Measurements from ENCODE around the gene ZPLD1. TPM values are rescaled to one million over a fixed set of nuclear protein-coding genes. Genes with fewer than 3 reads are reported as not detected.

ZPLD1 gene
- total RNA-seq, 1 donor from 2014 or later = 0.45 TPM

GRCh38 chr3:102444101-102444500 is 9.3 kb downstream of the ZPLD1 start:
- no peaks in the 10 kb centered on the region for H3K36me3 ChIP-seq (ENCODE audit: insufficient read depth, low read length)
- Mint-ChIP-seq H3K4me3 (ENCODE audit: unreplicated experiment) (no peak overlapping the region), H3K4me1 (ENCODE audit: low read depth, unreplicated experiment) (no peaks in the 10 kb centered on the region), H3K9me3 (ENCODE audit: unreplicated experiment) (no peaks in the 10 kb centered on the region), H3K36me3 (ENCODE audit: low read depth, unreplicated experiment) (no peaks in the 10 kb centered on the region), H3K27me3 (ENCODE audit: low read depth, unreplicated experiment) (no peaks in the 10 kb centered on the region), H3K27ac (ENCODE audit: unreplicated experiment) (no peak overlapping the region)
- H3K27ac ChIP-seq (ENCODE audit: low read depth, low read length) = no peak overlapping the region
- H4K20me1 ChIP-seq (ENCODE audit: insufficient read depth, low read length) = no peaks in the 10 kb centered on the region
- no peak overlapping the region for H3K4me3 ChIP-seq (ENCODE audit: insufficient read depth, low read depth, low read length)
- H3K79me2 ChIP-seq (ENCODE audit: insufficient read depth, low read length) = no peaks in the 10 kb centered on the region
- H3K27me3 ChIP-seq (ENCODE audit: insufficient read depth, low read length) = no peaks in the 10 kb centered on the region
- no peak overlapping the region for H3K4me2 ChIP-seq (ENCODE audit: low read length)
- no peaks in the 10 kb centered on the region for H3K4me1 ChIP-seq (ENCODE audit: insufficient read depth, low read length)
- DNase-seq (ENCODE audit: low read depth) = peak; percentile 39
- no peaks in the 10 kb centered on the region for H3K9me3 ChIP-seq (ENCODE audit: insufficient read depth, low read depth, low read length)
- TF ChIP-seq EZH2 (IDR thresholded peaks at IDR 0.05; ENCODE audit: insufficient read depth, low read length) = no peak
- TF ChIP-seq, protein P1, sequence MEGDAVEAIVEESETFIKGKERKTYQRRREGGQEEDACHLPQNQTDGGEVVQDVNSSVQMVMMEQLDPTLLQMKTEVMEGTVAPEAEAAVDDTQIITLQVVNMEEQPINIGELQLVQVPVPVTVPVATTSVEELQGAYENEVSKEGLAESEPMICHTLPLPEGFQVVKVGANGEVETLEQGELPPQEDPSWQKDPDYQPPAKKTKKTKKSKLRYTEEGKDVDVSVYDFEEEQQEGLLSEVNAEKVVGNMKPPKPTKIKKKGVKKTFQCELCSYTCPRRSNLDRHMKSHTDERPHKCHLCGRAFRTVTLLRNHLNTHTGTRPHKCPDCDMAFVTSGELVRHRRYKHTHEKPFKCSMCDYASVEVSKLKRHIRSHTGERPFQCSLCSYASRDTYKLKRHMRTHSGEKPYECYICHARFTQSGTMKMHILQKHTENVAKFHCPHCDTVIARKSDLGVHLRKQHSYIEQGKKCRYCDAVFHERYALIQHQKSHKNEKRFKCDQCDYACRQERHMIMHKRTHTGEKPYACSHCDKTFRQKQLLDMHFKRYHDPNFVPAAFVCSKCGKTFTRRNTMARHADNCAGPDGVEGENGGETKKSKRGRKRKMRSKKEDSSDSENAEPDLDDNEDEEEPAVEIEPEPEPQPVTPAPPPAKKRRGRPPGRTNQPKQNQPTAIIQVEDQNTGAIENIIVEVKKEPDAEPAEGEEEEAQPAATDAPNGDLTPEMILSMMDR (IDR thresholded peaks at IDR 0.05; ENCODE audit: insufficient read depth, low read depth, low read length) = no peak
- no peak overlapping the region for H3K9ac ChIP-seq (ENCODE audit: low read length)
- H2AFZ ChIP-seq (ENCODE audit: low read depth, low read length) = no peak overlapping the region
- FAIRE-seq = no peak

GRCh38 chr3:102447272-102447671 is 12.5 kb downstream of the ZPLD1 start:
- Histone ChIP-seq H4K20me1 (ENCODE audit: insufficient read depth, low read length) (no peaks in the 10 kb centered on the region), H3K4me3 (ENCODE audit: insufficient read depth, low read depth, low read length) (no peak overlapping the region), H2AFZ (ENCODE audit: low read depth, low read length) (no peak overlapping the region), H3K27ac (ENCODE audit: low read depth, low read length) (no peak overlapping the region), H3K9me3 (ENCODE audit: insufficient read depth, low read depth, low read length) (no peaks in the 10 kb centered on the region), H3K4me2 (ENCODE audit: low read length) (no peak overlapping the region), H3K27me3 (ENCODE audit: insufficient read depth, low read length) (no peaks in the 10 kb centered on the region), H3K9ac (ENCODE audit: low read length) (no peak overlapping the region), H3K79me2 (ENCODE audit: insufficient read depth, low read length) (no peaks in the 10 kb centered on the region), H3K4me1 (ENCODE audit: insufficient read depth, low read length) (no peaks in the 10 kb centered on the region), H3K36me3 (ENCODE audit: insufficient read depth, low read length) (no peaks in the 10 kb centered on the region)
- DNase-seq (ENCODE audit: low read depth) (peak; percentile 4), FAIRE-seq (no peak)
- no peaks in the 10 kb centered on the region for H3K36me3 Mint-ChIP-seq (ENCODE audit: low read depth, unreplicated experiment)
- H3K4me3 Mint-ChIP-seq (ENCODE audit: unreplicated experiment) = no peak overlapping the region
- H3K27ac Mint-ChIP-seq (ENCODE audit: unreplicated experiment) = no peak overlapping the region
- H3K27me3 Mint-ChIP-seq (ENCODE audit: low read depth, unreplicated experiment) = no peaks in the 10 kb centered on the region
- TF ChIP-seq, protein P1 (IDR thresholded peaks at IDR 0.05; ENCODE audit: insufficient read depth, low read depth, low read length) = no peak
- TF ChIP-seq EZH2 (IDR thresholded peaks at IDR 0.05; ENCODE audit: insufficient read depth, low read length) = no peak
- no peaks in the 10 kb centered on the region for H3K4me1 Mint-ChIP-seq (ENCODE audit: low read depth, unreplicated experiment)
- H3K9me3 Mint-ChIP-seq (ENCODE audit: unreplicated experiment) = no peaks in the 10 kb centered on the region

GRCh38 chr3:102449341-102449740 is 14.5 kb downstream of the ZPLD1 start:
- Mint-ChIP-seq H3K36me3 (ENCODE audit: low read depth, unreplicated experiment) (no peaks in the 10 kb centered on the region), H3K9me3 (ENCODE audit: unreplicated experiment) (no peaks in the 10 kb centered on the region), H3K27ac (ENCODE audit: unreplicated experiment) (no peak overlapping the region), H3K4me1 (ENCODE audit: low read depth, unreplicated experiment) (no peaks in the 10 kb centered on the region), H3K4me3 (ENCODE audit: unreplicated experiment) (no peak overlapping the region), H3K27me3 (ENCODE audit: low read depth, unreplicated experiment) (no peaks in the 10 kb centered on the region)
- H3K79me2 ChIP-seq (ENCODE audit: insufficient read depth, low read length) = no peaks in the 10 kb centered on the region
- H3K36me3 ChIP-seq (ENCODE audit: insufficient read depth, low read length) = no peaks in the 10 kb centered on the region
- H3K27ac ChIP-seq (ENCODE audit: low read depth, low read length) = no peak overlapping the region
- TF ChIP-seq, protein P1 (IDR thresholded peaks at IDR 0.05; ENCODE audit: insufficient read depth, low read depth, low read length) = no peak
- TF ChIP-seq EZH2 (IDR thresholded peaks at IDR 0.05; ENCODE audit: insufficient read depth, low read length) = no peak
- H4K20me1 ChIP-seq (ENCODE audit: insufficient read depth, low read length) = no peaks in the 10 kb centered on the region
- H2AFZ ChIP-seq (ENCODE audit: low read depth, low read length) = no peak overlapping the region
- H3K9me3 ChIP-seq (ENCODE audit: insufficient read depth, low read depth, low read length) = no peaks in the 10 kb centered on the region
- FAIRE-seq (no peak), DNase-seq (ENCODE audit: low read depth) (peak; percentile 10)
- H3K9ac ChIP-seq (ENCODE audit: low read length) = no peak overlapping the region
- H3K4me3 ChIP-seq (ENCODE audit: insufficient read depth, low read depth, low read length) = no peak overlapping the region
- H3K4me2 ChIP-seq (ENCODE audit: low read length) = no peak overlapping the region
- H3K27me3 ChIP-seq (ENCODE audit: insufficient read depth, low read length) = no peaks in the 10 kb centered on the region
- no peaks in the 10 kb centered on the region for H3K4me1 ChIP-seq (ENCODE audit: insufficient read depth, low read length)

Data from astrocyte (in vitro differentiated cells and primary cell).